HG02642 (cell line): Measurements from ENCODE around the gene PARM1.

Experiments
- ATAC-seq: cut with Tn5 transposase; IDR thresholded peaks from one replicate; pipeline ENCODE4 v1.9.1; 2021; ENCODE audit warnings: mild to moderate bottlenecking; ENCODE audit not compliant: unreplicated experiment, poor library complexity

PARM1 gene

DNA sequence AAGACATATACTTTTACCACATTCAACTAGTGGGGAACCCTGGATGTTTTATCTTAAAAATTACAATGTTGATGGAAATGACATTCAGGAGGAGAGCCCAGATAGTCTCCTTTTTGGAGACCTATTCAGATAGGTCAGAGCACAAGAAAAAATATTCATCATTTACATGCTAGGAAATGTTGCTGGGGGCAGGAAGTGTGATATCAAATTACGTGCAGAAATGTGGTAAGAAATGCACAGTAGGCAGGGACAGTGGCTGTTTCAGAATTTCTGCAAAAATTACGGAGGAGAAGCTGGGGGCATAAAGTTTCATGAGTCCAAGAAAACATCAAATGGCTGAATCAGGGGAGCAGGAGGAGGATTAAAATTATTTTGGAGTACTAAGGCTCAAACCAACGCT lies 8.2 kb downstream of the PARM1 start:
- ATAC-seq = no peak

DNA sequence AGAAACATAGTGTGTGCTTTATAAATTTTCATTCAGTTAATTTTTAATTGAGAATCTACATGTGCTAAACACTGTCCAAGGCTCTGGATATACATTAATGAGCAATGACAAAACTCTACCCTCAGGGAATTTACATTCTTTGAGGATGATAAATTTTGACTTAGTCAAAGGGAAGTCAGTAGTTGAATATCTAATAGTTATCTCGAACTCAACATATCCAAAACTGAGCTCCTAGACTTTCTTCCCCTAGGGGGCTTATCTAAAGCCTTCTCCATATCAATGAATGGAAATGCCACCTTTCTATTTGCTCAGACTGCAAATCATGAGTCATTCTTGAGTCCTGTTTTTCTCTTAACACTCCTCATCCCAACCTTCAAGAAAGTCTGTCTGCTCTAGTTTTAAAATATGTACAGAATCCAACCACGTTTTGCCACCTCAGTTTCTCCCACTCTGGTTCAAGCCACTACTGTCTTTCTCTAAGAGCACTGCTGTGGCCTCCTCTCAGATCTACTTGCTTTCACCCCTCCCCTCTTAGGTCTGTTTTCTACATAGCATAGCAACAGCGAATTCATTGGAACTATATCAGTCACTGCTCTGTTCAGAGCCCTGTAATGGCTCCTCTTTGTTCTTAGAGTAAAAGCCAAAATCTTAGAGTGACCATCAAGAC lies 9.5 kb downstream of the PARM1 start:
- no peak for ATAC-seq

DNA sequence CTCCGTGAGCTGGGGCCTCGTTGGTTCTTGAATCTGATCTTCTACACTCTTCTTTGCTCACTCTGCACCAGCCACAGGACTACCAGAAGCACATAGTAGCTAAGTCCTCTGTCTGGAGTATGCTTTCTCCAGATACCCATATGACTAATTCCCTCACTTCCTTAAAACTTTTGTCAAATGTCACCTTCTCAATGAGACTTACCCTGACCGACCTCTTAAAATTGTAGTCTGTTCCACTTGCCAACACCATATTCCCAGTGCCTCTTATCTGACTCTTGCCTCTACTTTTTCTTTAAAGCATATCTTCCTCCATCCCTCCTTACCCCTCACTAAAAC lies 10.0 kb downstream of the PARM1 start:
- ATAC-seq = no peak

DNA sequence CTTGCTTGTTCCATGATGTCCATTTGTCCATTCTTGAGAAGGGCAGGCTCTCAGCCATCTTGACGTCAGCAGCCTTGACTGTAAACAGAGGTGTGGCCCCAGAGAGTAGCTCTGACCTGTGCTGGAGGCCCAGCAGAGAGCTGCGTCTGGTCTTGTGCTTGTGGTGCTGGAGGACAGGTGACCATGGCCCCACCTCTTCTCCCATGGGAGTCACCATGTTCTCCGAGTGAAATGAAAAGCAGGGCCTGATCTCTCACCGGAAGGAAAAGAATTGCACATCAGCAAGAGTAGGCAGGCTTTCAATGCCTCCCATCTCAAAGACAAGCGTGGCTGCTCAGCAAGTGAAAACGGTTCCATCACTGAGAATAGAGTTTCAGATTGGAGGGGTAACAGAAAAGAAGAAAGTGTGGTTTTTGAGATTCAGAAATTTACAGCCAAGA lies 11.5 kb downstream of the PARM1 start:
- no peak for ATAC-seq

DNA sequence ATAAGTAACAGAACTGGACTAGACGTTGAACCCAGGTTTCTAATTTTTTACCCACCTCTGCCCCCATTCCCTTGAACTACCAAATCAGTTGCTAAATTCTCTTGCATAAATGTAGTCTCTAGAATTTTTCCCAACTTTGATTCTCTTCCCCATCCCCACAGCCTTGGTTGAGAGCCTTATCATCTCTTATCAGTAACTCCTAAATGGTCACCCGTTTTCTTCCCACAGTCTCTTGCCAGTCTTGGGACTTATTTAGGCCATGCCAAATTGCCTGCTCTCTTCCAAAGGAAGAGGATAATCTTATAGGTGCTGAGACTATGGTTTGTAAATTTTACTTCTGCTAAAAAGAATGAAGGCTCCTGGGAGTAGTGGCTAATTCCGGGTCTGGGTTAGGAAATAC lies 13.3 kb downstream of the PARM1 start:
- ATAC-seq = no peak

DNA sequence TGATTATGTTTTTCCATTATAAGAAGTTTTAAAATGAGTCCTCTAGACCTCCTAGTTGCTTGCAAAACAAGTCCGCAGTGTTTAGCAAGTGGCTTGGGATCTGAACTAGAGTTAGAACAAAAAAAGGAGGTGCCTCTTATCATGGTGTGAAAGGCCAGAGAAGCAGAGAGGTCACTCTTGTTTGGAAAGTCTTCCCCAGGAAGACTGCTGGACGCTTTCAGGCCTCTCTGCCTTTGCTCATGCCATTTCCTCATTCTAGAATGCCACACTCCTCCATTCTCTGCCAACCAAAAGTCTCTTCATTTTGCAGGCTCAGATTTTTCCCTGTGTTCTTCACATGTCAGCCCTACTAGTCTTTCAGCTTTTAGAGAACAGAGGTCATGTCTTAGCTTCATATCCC lies 14.9 kb downstream of the PARM1 start:
- ATAC-seq = no peak

DNA sequence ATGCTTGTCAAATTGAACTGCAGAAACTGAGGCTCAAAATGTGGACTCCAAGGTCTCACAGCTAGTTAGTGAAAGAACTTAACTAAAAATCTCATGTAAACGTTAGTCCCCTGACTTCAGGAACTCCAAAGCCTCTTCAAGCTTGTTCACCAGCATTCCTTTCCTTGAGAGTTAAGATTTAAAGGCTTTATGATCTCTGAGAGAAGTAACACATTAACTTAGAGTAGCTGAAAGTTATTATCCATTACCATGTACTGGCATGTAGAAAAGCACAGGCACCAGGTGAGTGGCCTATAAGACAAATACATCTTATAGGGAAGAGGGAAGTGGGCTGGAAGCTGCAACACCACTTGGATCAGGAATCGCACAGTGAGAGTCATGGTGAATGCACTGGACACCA lies 15.3 kb downstream of the PARM1 start:
- ATAC-seq = no peak

DNA sequence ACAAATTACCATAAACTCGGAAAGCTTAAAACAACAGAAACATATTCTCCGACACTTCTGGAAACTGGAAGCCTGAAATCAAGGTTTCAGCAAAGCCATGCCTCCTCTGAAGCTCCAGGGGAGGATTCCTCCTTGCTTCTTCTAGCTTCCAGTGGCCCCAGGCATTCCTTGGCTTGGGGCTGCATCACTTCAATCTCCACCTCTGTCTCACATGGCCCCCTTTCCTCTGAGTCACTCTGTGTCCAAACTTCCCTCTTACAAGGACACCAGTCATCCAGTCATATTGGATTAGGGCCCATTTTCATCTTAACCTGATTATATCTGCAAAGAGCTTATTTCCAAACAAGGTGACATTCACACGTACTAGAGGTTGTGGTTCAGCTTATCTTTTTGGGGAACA lies 17.3 kb downstream of the PARM1 start:
- ATAC-seq = no peak

DNA sequence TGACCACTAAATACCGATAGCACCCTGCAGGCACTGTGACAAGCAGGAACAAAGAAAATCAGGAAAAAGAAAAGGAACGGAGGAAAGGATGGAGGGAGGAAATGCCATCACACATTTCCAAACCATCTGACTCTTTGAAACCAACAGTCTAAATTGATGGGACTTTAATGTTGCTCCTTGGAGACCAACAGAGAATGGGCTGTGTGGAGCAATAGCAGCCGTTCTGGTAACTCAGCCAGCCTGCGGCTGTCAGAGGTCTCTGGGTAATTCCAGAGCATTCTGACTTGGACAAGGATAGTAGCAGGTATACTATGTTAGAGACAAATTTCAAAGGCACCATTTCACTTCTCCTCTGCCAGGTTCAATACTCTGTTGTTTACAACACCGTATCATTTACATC lies 18.0 kb downstream of the PARM1 start:
- no peak for ATAC-seq

DNA sequence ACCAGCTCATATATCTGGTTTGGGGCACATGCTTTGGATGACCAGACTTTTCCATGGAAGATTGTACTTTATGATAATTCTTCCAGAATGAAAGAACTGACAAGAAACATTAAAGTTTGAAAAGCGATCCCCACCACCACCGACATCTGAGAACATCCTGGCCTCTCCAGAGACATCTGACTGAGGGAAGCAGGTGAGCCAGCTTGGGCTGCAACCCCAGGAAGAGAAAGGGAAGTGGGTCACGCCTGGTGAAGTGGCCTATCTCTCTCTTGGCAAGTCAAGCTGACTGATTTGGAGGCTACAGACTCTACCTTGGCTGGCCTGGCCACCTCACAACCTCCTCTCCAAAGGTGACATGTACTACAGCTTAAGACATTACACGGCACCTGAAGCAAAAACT lies 20.7 kb downstream of the PARM1 start:
- no peak for ATAC-seq

DNA sequence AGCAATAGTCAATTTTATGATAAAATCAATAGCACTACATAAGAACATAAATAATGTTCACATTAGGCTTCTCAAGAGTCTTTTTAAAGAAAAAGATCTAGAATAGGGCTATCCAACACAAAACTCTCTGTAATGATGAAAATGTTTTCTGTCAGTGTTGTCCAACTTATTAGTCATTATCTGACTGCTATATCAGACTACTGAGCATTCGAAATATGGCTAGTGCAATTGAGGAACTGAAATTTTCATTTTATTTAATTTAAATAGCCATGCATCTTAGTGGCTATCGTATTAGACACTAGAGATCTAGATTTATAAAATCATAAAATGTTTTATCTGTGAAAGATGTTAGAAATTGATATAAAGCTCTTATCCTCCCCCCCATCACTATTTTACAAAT lies 26.0 kb downstream of the PARM1 start:
- no peak for ATAC-seq

DNA sequence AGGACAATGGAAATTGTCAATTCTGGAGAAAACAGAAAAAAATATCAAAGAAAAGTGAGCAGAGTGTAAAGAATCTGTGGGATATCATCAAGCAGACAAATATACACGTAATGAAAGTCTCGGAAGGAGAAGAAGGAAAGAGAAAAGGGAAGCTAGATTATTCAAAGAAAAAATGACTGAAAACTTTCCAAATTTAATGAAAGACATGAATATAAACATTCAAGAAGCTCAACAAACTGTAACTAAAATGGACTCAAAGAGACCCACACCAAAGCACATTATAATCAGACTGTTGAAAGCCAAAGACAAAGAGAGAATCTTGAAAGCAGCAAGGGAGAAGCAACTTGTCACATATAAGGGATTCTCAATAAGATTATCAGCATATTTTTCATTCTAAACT lies 28.3 kb downstream of the PARM1 start:
- ATAC-seq = no peak

DNA sequence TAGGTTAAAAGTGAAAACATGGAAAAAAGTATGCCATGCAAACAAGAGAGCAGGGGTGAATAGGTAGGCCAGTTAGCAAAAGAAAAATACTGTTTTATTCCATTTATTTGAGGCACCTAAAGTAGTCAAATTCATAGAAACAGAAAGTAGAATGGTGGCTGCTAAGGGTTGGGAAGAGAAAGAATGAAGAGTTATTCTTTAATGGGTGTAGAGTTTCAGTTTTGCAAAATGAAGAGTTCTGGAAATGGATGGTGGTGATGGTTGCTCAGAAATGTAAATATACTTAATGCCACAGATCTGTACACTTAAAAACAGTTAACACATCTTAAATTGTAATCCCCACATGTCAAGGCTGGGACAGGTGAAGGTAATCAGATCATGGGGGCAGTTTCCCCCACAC lies 29.7 kb downstream of the PARM1 start:
- ATAC-seq = no peak

DNA sequence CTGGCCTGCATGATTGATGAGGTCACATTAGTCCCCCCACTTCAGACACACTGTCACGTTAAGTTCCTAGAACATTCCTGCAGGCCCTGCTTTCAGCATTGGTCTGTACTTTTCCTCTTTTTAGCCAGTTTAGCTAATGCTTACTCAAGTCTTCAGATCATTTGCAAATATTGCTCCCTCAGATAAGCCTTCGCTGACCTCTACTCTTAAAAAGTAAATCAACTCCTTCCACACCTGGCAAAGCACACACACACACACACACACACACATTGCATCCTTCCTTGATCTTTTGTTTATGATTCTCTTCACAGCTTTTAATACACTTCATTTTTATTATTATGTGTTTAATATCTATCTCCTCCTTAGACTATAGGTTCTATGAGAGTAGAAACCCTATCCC lies 31.4 kb downstream of the PARM1 start:
- ATAC-seq = no peak

DNA sequence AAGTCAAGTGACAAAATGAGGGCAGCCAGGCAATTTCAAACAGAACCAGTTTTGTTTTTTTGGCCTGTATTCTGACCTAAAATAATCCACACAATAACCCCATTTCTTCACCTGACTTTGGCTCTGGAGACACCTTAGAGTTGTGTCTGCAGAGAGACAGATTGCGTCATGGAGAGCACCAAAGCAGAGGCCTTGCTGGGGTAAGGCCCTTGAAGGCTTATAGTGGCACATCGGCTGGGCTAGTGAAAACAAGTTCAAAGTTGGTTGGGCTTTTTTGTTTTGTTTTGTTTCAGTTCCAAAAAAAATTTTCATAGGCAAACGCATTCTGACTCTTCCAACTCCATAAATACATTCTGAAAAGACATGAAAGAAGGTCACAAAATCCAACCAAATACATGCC lies 34.4 kb downstream of the PARM1 start:
- no peak for ATAC-seq

DNA sequence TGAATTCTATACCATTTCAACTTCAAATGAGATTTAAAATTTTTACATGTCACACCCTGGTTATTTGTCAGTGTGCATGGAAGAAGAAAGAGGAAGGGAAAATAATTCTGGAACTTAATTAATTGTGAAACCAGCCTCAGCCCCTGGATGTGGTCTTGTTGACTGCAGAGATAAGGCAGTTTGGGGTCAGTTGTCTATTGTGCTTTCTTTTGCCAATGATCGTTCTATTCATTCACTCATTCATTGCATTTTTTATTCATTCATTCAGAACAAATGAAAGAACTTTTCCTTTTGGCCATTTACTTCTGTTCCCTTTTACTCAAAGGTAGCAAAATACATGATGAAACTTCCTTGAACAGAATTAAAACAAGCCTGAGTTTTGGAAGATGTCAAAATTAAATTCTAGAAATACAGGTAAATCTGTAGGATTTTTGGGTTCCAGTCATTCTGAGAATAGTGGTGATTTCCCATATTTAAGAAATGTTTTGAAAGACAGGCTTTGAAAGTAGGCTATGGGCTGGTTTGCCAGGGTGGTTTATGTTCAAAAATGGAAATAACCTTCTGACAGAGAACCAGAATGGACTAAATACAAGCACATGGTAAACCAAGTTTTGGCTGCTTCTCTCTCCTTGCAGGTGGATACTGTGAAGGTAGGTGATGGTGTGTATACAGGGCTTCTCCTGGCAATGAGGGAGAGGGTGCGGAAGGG lies 35.7 kb downstream of the PARM1 start:
- peak; percentile 83 for ATAC-seq

DNA sequence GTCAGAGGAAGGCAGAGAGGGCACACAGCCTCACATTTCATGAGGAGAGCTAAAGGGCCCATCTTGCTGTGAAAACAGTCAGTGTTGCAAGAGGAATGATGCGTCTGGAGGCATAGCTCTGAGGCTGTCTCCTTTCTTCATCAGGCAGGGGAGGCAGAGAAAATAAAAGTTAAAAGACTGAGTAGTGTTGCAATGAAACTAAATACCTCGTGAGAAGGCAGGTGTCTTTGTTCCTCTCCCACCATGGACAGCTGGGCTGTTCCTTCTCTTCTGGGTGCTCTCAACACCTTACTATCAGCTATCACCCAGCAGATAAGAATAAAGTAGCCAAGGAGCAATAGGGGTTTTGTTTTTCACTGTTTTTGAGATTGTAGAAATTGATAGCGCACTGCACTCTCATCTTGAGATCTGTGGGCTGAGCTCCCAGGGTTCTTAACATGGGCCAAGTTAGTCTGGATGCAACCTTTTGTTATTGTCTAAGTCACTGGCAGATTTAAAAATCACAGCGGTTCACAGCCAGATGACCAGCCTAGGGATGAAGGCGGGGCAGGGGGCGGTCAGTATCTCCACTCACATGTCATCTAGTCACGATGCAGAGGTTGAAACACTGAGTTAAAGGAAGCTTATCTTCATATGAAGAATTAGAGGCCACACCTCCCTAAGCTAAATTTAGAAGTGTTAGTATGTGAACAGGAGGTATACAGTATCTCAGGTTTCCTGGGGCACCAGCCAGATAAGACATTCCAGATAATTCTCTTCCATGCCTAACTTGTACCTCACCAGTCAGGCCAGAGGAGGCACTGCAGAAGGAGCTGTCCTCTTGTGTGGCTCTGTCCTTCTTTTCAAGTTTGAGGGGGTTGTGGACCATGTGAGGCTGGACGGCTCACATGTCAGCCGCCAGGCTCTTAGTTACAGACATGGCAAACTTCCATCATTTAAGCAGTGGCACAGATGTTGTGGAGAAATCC lies 36.9 kb downstream of the PARM1 start:
- ATAC-seq = no peak

DNA sequence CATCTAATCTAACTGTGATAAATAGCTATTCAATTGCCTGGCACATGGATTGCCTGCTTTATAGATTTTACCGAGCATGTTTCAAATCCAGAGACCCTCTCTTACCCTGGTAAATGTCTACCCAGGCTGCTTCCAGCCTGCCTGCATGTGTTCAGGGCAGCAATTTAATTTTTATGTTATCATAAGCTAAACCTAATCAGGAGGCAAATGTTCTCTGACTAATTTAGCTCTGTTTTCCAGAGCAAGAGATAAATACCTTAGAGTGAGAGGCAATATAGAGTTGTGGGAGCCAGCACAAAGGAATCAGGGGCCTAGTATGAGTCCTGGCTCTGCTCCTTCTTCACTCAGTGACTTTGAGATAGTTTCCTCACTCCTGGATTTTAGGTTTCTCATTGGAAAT lies 37.7 kb downstream of the PARM1 start:
- ATAC-seq = no peak

DNA sequence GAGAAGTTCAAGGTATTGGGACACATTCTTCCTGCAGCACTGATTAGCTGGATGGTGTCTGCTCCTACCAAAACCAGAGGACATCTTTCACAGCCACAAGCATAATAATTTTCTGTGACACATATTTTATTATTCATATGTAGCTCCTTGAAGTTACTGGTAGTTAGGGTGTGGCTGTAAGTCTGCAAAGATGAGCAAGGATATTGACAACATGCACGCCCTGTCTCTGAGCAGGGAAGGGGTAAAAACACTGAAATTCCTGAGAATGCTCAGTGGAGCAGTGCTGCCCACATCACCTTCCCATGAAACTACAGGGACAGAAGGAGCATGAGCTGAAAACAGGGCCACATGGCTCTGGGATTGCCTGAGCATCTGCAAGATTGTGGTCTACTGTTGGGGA lies 38.9 kb downstream of the PARM1 start:
- ATAC-seq = no peak

DNA sequence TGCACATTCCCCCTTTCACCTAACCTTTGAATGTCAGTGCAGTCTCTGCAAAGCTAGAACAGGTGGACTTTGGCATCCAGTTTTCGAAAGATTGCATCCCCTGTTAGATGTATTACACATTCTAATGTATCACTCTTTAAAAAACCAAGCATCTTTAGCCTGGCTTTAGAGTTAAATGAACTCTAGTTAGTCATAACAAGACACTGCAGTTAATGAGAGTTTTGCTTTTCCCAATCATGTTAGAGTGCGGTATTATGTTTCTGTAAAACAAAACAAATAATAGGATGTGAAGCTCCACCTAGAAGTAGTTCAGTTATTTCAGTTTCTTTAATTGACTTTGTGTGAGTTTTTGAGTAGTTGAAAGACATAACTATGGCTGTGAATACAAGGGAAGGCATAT lies 42.2 kb downstream of the PARM1 start:
- no peak for ATAC-seq
